ENCODE results near the gene YIPF5.

The YIPF5 gene

GRCh38 chr5:144122081-144122480 lies 48.4 kb downstream of the YIPF5 start:
- DNase-seq, result no peak

- no peak for DNase-seq
Observed at GRCh38 chr5:144121577-144121976, 48.9 kb downstream of the YIPF5 start.

GRCh38 chr5:144120661-144121180 lies 49.7 kb downstream of the YIPF5 start:
- no peak for DNase-seq

- DNase-seq, result no peak
Observed at GRCh38 chr5:144117412-144117811, 53.0 kb downstream of the YIPF5 start.

GRCh38 chr5:144114571-144114970 lies 55.9 kb downstream of the YIPF5 start:
- no peak for DNase-seq
